Activated T-cell treated with anti-CD3 and anti-CD28 coated beads for 4 hours (primary cell): Measurements from ENCODE around the gene USH1G.
"Not testable (repeated sequence)": the region's sequence is repeated elsewhere in the genome, so short reads cannot be mapped to it uniquely, and the experiment has no call there.

ENCODE experiments used
- DNase-seq: peaks from one replicate; pipeline ENCODE4 v3.0.0-alpha.2; 2020

Gene USH1G

GRCh38 chr17:74925242-74925641 lies 2.2 kb upstream of the USH1G start:
- no peak for DNase-seq

GRCh38 chr17:74924250-74924948 lies 1.3 kb upstream of the USH1G start, which contains the start of gene OTOP2:
Gene OTOP2, plus strand, starts transcription at chr17:74924273. Its CDS starts 360 bp downstream, at chr17:74924633.
- no peak for DNase-seq

- DNase-seq, result peak; percentile 68
Measured at GRCh38 chr17:74923538-74924249, 639 bp upstream of the USH1G start.

GRCh38 chr17:74922172-74922571 lies 883 bp downstream of the USH1G start:
- DNase-seq, result no peak

- no peak for DNase-seq
Measured at GRCh38 chr17:74921769-74922168, 1.3 kb downstream of the USH1G start.

- DNase-seq, result no peak
Measured at GRCh38 chr17:74921026-74921681, 1.9 kb downstream of the USH1G start.

- DNase-seq, result no peak
Measured at GRCh38 chr17:74920642-74921025, 2.4 kb downstream of the USH1G start.

GRCh38 chr17:74920306-74920620 lies 2.8 kb downstream of the USH1G start:
- no peak for DNase-seq

- DNase-seq, result no peak
Measured at GRCh38 chr17:74919440-74920305, 3.4 kb downstream of the USH1G start.

GRCh38 chr17:74918906-74919305 lies 4.1 kb downstream of the USH1G start:
- no peak for DNase-seq

- no peak for DNase-seq
Measured at GRCh38 chr17:74917430-74917829, 5.6 kb downstream of the USH1G start.

- no peak for DNase-seq
Measured at GRCh38 chr17:74916851-74917199, 6.2 kb downstream of the USH1G start.

- DNase-seq, result no peak
Measured at GRCh38 chr17:74916136-74916850, 6.8 kb downstream of the USH1G start.

- DNase-seq, result not testable (repeated sequence)
Measured at GRCh38 chr17:74911423-74911822, 11.6 kb downstream of the USH1G start.

GRCh38 chr17:74909097-74909496 lies 14.0 kb downstream of the USH1G start:
- not testable (repeated sequence) for DNase-seq

GRCh38 chr17:74907012-74907411 lies 16.0 kb downstream of the USH1G start:
- no peak for DNase-seq

GRCh38 chr17:74906214-74906793 lies 16.8 kb downstream of the USH1G start:
- DNase-seq, result not testable (repeated sequence)

- DNase-seq, result no peak
Measured at GRCh38 chr17:74904687-74905409, 18.2 kb downstream of the USH1G start.

- no peak for DNase-seq
Measured at GRCh38 chr17:74903671-74904070, 19.4 kb downstream of the USH1G start.

- DNase-seq, result no peak
Measured at GRCh38 chr17:74903034-74903433, 20.0 kb downstream of the USH1G start.

GRCh38 chr17:74901353-74902135 lies 21.5 kb downstream of the USH1G start:
- no peak for DNase-seq
